ENCODE data around the gene KRTAP5-6.
"Not testable (repeated sequence)": the region's sequence is repeated elsewhere in the genome, so short reads cannot be mapped to it uniquely, and the experiment has no call there.

KRTAP5-6 gene

GRCh38 chr11:1682225-1682905 is 14.6 kb upstream of the KRTAP5-6 start:
- H3K4me3 ChIP-seq (ENCODE audit: low read depth, low read length) = no peak overlapping the region
- TF ChIP-seq, protein P1, sequence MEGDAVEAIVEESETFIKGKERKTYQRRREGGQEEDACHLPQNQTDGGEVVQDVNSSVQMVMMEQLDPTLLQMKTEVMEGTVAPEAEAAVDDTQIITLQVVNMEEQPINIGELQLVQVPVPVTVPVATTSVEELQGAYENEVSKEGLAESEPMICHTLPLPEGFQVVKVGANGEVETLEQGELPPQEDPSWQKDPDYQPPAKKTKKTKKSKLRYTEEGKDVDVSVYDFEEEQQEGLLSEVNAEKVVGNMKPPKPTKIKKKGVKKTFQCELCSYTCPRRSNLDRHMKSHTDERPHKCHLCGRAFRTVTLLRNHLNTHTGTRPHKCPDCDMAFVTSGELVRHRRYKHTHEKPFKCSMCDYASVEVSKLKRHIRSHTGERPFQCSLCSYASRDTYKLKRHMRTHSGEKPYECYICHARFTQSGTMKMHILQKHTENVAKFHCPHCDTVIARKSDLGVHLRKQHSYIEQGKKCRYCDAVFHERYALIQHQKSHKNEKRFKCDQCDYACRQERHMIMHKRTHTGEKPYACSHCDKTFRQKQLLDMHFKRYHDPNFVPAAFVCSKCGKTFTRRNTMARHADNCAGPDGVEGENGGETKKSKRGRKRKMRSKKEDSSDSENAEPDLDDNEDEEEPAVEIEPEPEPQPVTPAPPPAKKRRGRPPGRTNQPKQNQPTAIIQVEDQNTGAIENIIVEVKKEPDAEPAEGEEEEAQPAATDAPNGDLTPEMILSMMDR (IDR thresholded peaks at IDR 0.05; ENCODE audit: borderline replicate concordance, insufficient read depth, low read depth, low read length) = no peak

DNA sequence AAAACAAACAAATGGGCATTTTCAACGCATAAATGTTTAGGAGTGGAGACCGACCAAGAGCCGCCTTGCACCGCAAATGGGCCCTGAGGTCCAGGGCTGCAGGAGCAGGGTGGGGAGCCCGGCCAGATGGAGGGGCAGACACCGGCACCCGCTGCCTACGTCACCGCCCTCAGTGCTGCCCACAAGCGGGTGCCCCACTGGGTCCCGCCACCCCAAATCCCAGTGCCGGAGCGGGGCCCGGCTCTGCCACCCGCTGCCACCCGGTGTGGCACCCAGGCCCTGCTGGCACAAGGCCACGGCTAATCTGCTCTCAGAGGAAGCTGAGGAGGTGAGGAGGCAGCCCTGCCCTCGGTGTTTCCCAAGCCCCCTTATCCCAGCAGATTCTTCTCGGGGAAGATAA is 13.8 kb upstream of the KRTAP5-6 start:
- not testable (repeated sequence) for H3K4me3 ChIP-seq (ENCODE audit: low read depth, low read length)

GRCh38 chr11:1683904-1684572 is 13.0 kb upstream of the KRTAP5-6 start:
- not testable (repeated sequence) for H3K4me3 ChIP-seq (ENCODE audit: low read depth, low read length)

- H3K4me3 ChIP-seq (ENCODE audit: low read depth, low read length) = not testable (repeated sequence)
Observed at GRCh38 chr11:1684886-1685874, 11.8 kb upstream of the KRTAP5-6 start.

GRCh38 chr11:1686220-1686619 is 10.8 kb upstream of the KRTAP5-6 start:
- not testable (repeated sequence) for H3K4me3 ChIP-seq (ENCODE audit: low read depth, low read length)

DNA sequence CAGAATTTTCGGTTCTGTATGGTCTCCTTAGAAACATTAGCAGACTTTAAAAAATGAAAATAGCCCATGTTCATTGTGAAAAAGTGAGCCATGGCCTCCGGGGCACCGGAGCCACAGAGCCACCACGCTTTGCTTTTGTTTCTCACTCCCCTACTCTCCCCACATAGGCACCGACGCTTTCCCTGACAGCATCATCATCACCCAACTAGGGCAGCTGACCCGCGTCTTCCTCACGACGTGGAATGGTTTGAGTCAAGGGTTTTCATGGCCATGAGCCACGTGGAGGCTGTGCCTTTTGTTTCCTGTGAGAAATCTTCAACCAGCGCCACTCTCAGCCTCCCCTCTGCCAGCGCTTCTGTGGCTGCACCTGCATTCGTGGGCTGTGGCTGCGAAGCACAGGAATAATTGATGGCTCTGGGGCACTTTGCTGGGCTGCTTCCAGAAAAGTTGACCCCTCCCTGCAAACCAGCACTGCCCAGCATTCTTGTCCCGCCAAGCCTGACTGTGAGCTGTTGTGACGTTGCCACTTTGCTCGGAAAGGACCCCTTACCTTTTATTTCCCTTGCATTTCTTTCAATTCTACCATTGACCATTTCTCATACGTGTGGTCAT is 8.6 kb upstream of the KRTAP5-6 start:
- H3K4me3 ChIP-seq (ENCODE audit: low read depth, low read length) = not testable (repeated sequence)

DNA sequence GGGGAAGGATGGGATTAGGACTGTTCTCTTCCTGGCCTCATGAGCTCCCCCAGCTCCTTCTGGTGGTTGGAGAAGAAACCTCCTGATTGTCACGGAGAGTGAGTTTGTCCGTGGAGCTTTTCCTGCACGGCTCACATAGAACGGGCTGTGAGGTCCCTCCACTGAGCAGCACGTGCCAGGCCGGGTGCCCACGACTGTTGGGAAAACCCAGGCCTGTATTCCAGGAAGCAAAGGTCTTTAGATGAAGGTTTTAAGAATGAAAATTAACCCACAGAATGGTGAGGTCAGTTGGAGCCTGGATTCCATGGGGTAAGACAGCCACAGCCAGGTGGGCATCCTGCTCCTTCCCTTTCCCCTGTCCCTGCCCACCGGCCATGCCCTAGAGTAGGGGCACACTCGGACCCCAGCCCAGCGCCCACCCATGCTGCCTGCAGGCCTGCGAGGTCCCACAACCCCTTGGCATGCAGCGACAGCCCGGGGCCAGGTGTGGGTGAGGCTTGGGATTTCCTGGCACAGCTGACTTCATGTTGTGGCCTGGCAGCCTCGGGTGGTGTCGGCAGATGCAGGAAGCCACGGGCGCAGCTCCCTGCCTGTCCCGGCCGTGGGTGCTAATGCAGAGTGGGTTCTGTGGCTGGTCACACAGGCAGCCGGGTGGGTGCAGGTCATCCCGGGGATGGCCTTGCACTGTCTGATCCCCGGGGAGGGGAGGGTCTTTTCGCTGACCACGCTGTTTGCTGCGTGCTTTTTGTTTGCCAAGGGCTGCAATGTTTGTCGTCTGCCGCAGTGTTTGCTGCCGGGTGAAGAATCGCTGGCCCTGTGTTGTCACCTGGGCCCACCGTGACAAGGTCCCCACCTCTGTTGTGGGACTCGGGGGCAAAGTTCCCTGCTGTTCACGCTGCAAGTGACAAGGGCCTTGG is 7.5 kb upstream of the KRTAP5-6 start:
- not testable (repeated sequence) for H3K4me3 ChIP-seq (ENCODE audit: low read depth, low read length)

DNA sequence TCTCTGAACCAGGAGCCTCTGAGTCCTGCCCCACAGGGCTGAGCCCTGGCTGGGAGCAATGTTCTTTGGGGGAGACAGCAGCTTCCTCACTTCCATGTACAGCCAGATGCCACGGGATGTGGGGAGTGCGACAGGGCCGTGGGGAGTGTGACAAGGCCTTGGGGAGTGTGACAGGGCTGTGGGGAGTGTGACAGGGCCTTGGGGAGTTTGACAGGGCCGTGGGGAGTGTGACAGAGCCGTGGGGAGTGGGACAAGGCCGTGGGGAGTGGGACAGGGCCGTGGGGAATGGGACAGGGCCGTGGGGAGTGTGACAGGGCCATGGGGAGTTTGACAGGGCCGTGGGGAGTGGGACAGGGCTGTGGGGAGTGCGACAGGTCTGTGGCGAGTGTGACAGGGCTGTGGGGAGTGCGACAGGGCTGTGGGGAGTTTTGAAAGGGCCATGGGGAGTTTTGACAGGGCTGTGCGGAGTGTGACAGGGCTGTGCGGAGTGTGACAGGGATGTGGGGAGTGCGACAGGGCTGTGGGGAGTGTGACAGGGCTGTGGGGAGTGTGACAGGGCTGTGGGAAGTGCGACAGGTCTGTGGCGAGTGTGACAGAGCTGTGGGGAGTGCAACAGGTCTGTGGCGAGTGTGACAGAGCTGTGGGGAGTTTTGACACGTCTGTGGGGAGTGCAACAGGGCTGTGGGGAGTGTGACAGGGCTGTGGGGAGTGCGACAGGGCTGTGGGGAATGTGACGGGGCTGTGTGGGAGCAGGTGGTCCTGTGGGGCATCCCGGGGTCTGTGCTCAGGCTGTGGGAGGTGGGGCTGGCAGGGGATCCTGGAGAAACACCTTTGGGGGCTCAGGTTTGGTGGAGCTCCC is 6.6 kb upstream of the KRTAP5-6 start:
- TF ChIP-seq, protein P1 (IDR thresholded peaks at IDR 0.05; ENCODE audit: borderline replicate concordance, insufficient read depth, low read depth, low read length) = no peak

GRCh38 chr11:1691026-1691877 is 5.7 kb upstream of the KRTAP5-6 start:
- TF ChIP-seq, protein P1 (IDR thresholded peaks at IDR 0.05; ENCODE audit: borderline replicate concordance, insufficient read depth, low read depth, low read length) = no peak
- H3K4me3 ChIP-seq (ENCODE audit: low read depth, low read length) = no peak overlapping the region

More for the DNA sequence above, 6.6 kb upstream of the KRTAP5-6 start:
- no peak overlapping the region for H3K4me3 ChIP-seq (ENCODE audit: low read depth, low read length)

Data from GM12875 (cell line).